Neural progenitor cell (in vitro differentiated cells): ENCODE data around the gene MIA2. TPM values are rescaled to one million over a fixed set of nuclear protein-coding genes. Genes with fewer than 3 reads are reported as not detected.
"Not testable (repeated sequence)": the region's sequence is repeated elsewhere in the genome, so short reads cannot be mapped to it uniquely, and the experiment has no call there.

Experiments
- DNase-seq: peaks from one replicate; pipeline ENCODE4 v3.0.0-alpha.2; 2016; ENCODE audit warnings: low spot score
- H2AFZ ChIP-seq: fragments of 200-600 bp; sonication (generic); replicated peaks from 2 replicates; pipeline ENCODE4 v1.6.1; 2016; ENCODE audit warnings: antibody characterized with exemption
- H3F3A ChIP-seq: fragments of 200-600 bp; sonication (generic); 2 replicates; pipeline ENCODE4 v1.6.1; 2016; ENCODE audit warnings: antibody characterized with exemption, low read depth
- H3K27ac ChIP-seq: fragments of 200-600 bp; sonication (generic); 2 replicates; pipeline ENCODE4 v1.5.1; 2016; ENCODE audit warnings: mild to moderate bottlenecking
- H3K27me3 ChIP-seq: fragments of 200-600 bp; sonication (generic); 2 replicates; pipeline ENCODE4 v1.6.1; 2016; ENCODE audit warnings: mild to moderate bottlenecking, moderate library complexity
- H3K36me3 ChIP-seq: fragments of 200-600 bp; sonication (generic); 2 replicates; pipeline ENCODE4 v1.5.1; 2016
- H3K4me1 ChIP-seq: fragments of 200-600 bp; sonication (generic); 2 replicates; pipeline ENCODE4 v1.6.1; 2016; ENCODE audit warnings: mixed run types
- H3K4me2 ChIP-seq: fragments of 200-600 bp; sonication (generic); 2 replicates; pipeline ENCODE4 v1.6.1; 2016
- H3K4me3 ChIP-seq: fragments of 200-600 bp; sonication (generic); 2 replicates; pipeline ENCODE4 v1.5.1; 2016
- H3K79me2 ChIP-seq: fragments of 200-600 bp; sonication (generic); 2 replicates; pipeline ENCODE4 v1.6.1; 2016; ENCODE audit warnings: low read depth
- H3K9ac ChIP-seq: fragments of 200-600 bp; sonication (generic); 2 replicates; pipeline ENCODE4 v1.6.1; 2016
- H3K9me3 ChIP-seq: fragments of 200-600 bp; sonication (generic); 2 replicates; pipeline ENCODE4 v1.5.1; 2016; ENCODE audit warnings: low read depth
- H4K20me1 ChIP-seq: fragments of 200-600 bp; sonication (generic); 2 replicates; pipeline ENCODE4 v1.6.1; 2016; ENCODE audit warnings: low read depth
- H3K27ac Mint-ChIP-seq: 3 replicates; pipeline ENCODE4 v1.8.0; 2021; ENCODE audit warnings: mixed read lengths
- H3K27me3 Mint-ChIP-seq: 2 replicates; pipeline ENCODE4 v1.8.0; 2022; ENCODE audit warnings: low read depth, mild to moderate bottlenecking, inconsistent platforms, moderate library complexity, mixed read lengths; ENCODE audit not compliant: insufficient read depth
- H3K36me3 Mint-ChIP-seq: 3 replicates; pipeline ENCODE4 v1.8.0; 2021; ENCODE audit warnings: mixed read lengths
- H3K4me1 Mint-ChIP-seq: 3 replicates; pipeline ENCODE4 v1.8.0; 2021; ENCODE audit warnings: mixed read lengths
- H3K4me3 Mint-ChIP-seq: 3 replicates; pipeline ENCODE4 v1.8.0; 2021; ENCODE audit warnings: mild to moderate bottlenecking, moderate library complexity, mixed read lengths
- H3K9me3 Mint-ChIP-seq: 3 replicates; pipeline ENCODE4 v1.8.0; 2020; ENCODE audit warnings: mixed read lengths
- CTCF ChIP-seq: fragments of 200-600 bp; sonication (generic); IDR thresholded peaks from 2 replicates; pipeline ENCODE4 v1.5.1; 2017; ENCODE audit warnings: antibody characterized with exemption, mild to moderate bottlenecking
- EZH2 ChIP-seq: fragments of 200-600 bp; sonication (generic); IDR thresholded peaks from 2 replicates; pipeline ENCODE4 v1.6.1; 2017; ENCODE audit warnings: antibody characterized with exemption, mild to moderate bottlenecking, moderate library complexity
- EZH2phosphoT487 ChIP-seq: fragments of 200-600 bp; sonication (generic); IDR thresholded peaks from 2 replicates; pipeline ENCODE4 v1.6.1; 2017; ENCODE audit warnings: antibody characterized with exemption
- total RNA-seq: library from RNA; depleted of rRNA; stranded (reverse); fragments of >200 nt; gene quantifications from 2 replicates; pipeline ENCODE4 v1.2.3, GENCODE V29; 2015; ENCODE audit warnings: low replicate concordance

The MIA2 gene
- total RNA-seq, 1 donor from 2014 or later: 13.0 TPM

DNA sequence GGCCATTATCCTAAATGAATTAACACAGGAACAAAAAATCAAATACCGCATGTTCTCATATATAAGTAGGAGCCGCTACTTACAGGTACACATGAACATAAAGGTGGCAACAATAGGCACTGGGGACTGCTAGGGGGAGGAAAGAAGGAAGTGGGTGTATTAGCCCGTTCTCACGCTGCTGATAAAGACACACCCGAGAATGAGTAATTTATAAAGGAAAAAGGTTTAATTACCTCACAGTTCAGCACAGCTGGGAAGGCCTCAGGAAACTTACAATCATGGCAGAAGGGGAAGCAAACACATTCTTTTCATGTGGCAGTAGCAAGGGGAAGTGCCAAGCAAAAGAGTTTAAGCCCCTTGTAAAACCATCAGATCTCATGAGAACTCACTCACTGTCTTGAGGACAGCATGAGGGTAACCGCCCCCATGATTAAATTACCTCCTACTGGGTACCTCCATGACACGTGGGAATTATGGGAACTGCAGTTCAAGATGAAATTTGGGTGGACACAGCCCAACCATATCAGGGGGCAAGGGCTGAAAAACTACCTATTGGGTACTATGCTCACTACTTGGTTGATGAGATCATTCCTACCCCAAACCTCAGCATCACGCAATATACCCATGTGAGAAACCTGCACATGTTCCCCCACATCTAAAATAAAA is 16.4 kb upstream of the MIA2 start:
- no peaks in the 10 kb centered on the region for H3F3A ChIP-seq
- no peaks in the 10 kb centered on the region for H4K20me1 ChIP-seq
- peaks cover 4% of the 10 kb centered on the region for H3K9me3 Mint-ChIP-seq
- peaks cover 3% of the 10 kb centered on the region for H3K27me3 Mint-ChIP-seq
- no peak overlapping the region for H3K27ac ChIP-seq
- no peaks in the 10 kb centered on the region for H3K27me3 ChIP-seq
- no peak overlapping the region for H2AFZ ChIP-seq
- H3K27ac Mint-ChIP-seq: no peak overlapping the region
- no peak for DNase-seq
- TF ChIP-seq EZH2phosphoT487 (no peak), CTCF (no peak), EZH2 (no peak)
- peaks cover 4% of the 10 kb centered on the region for H3K4me1 ChIP-seq
- no peaks in the 10 kb centered on the region for H3K79me2 ChIP-seq
- no peaks in the 10 kb centered on the region for H3K36me3 ChIP-seq
- no peak overlapping the region for H3K4me3 ChIP-seq
- H3K4me3 Mint-ChIP-seq: no peak overlapping the region
- H3K9ac ChIP-seq: no peak overlapping the region
- no peaks in the 10 kb centered on the region for H3K9me3 ChIP-seq
- H3K4me2 ChIP-seq: no peak overlapping the region
- H3K36me3 Mint-ChIP-seq: no peaks in the 10 kb centered on the region
- H3K4me1 Mint-ChIP-seq: no peaks in the 10 kb centered on the region

- Histone ChIP-seq H3K27me3 (no peaks in the 10 kb centered on the region), H3K4me2 (no peak overlapping the region), H3K9me3 (no peaks in the 10 kb centered on the region), H3K4me1 (peaks cover 4% of the 10 kb centered on the region), H3K79me2 (no peaks in the 10 kb centered on the region), H3K4me3 (no peak overlapping the region), H3K27ac (no peak overlapping the region), H3K36me3 (no peaks in the 10 kb centered on the region), H4K20me1 (no peaks in the 10 kb centered on the region), H2AFZ (no peak overlapping the region), H3F3A (no peaks in the 10 kb centered on the region), H3K9ac (no peak overlapping the region)
- Mint-ChIP-seq H3K27ac (no peak overlapping the region), H3K4me3 (no peak overlapping the region), H3K36me3 (no peaks in the 10 kb centered on the region), H3K27me3 (peaks cover 3% of the 10 kb centered on the region), H3K4me1 (no peaks in the 10 kb centered on the region), H3K9me3 (peaks cover 4% of the 10 kb centered on the region)
- DNase-seq: no peak
- TF ChIP-seq CTCF (no peak), EZH2phosphoT487 (no peak), EZH2 (no peak)
These were observed 15.4 kb upstream of the MIA2 start for GRCh38 chr14:39218171-39218769.

GRCh38 chr14:39219075-39219499 is 14.6 kb upstream of the MIA2 start:
- H3K4me2 ChIP-seq: no peak overlapping the region
- no peaks in the 10 kb centered on the region for H3K36me3 Mint-ChIP-seq
- no peak overlapping the region for H2AFZ ChIP-seq
- H3K27me3 ChIP-seq: no peaks in the 10 kb centered on the region
- no peaks in the 10 kb centered on the region for H3K36me3 ChIP-seq
- no peak overlapping the region for H3K4me3 Mint-ChIP-seq
- H3K27ac Mint-ChIP-seq: no peak overlapping the region
- no peaks in the 10 kb centered on the region for H4K20me1 ChIP-seq
- no peak for TF ChIP-seq EZH2phosphoT487
- TF ChIP-seq EZH2: no peak
- TF ChIP-seq CTCF: no peak
- H3K27me3 Mint-ChIP-seq: peaks cover 3% of the 10 kb centered on the region
- peaks cover 4% of the 10 kb centered on the region for H3K4me1 ChIP-seq
- H3K9ac ChIP-seq: no peak overlapping the region
- no peaks in the 10 kb centered on the region for H3K9me3 ChIP-seq
- no peaks in the 10 kb centered on the region for H3K4me1 Mint-ChIP-seq
- no peak for DNase-seq
- no peaks in the 10 kb centered on the region for H3F3A ChIP-seq
- H3K4me3 ChIP-seq: no peak overlapping the region
- no peaks in the 10 kb centered on the region for H3K79me2 ChIP-seq
- H3K9me3 Mint-ChIP-seq: peaks cover 4% of the 10 kb centered on the region
- no peak overlapping the region for H3K27ac ChIP-seq

DNA sequence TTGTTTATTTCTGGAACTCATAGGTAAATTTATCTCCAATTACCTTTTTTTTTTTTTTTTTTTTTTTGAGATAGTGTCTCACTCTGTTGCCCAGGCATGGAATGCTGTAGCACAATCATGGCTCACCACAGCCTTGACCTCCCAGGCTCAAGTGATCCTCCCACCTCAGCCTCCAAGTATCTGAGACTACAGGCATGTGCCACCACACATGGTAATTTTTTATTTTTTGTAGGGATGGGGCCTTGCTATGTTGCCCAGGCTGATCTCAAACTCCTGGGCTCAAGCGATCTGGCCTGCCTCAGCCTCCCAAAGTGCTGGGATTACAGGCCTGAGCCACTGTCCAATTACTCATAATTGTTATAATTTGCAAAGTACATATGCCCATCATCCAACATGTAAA is 13.2 kb upstream of the MIA2 start:
- not testable (repeated sequence) for H3K27me3 Mint-ChIP-seq, H3K9me3 Mint-ChIP-seq, H3K9me3 ChIP-seq, H3F3A ChIP-seq, H4K20me1 ChIP-seq, H3K36me3 ChIP-seq, H3K4me3 ChIP-seq, H3K4me2 ChIP-seq, H3K36me3 Mint-ChIP-seq, H2AFZ ChIP-seq, H3K4me3 Mint-ChIP-seq, H3K4me1 Mint-ChIP-seq, DNase-seq, H3K4me1 ChIP-seq, H3K9ac ChIP-seq, H3K79me2 ChIP-seq, H3K27ac ChIP-seq, H3K27me3 ChIP-seq, H3K27ac Mint-ChIP-seq
